EL (cell line): ENCODE results near the gene OTOP2.
"Not testable (repeated sequence)": the region's sequence is repeated elsewhere in the genome, so short reads cannot be mapped to it uniquely, and the experiment has no call there.

Experiments
- DNase-seq: peaks from one replicate; pipeline ENCODE4 v3.0.0-alpha.2; 2016

Gene OTOP2

DNA sequence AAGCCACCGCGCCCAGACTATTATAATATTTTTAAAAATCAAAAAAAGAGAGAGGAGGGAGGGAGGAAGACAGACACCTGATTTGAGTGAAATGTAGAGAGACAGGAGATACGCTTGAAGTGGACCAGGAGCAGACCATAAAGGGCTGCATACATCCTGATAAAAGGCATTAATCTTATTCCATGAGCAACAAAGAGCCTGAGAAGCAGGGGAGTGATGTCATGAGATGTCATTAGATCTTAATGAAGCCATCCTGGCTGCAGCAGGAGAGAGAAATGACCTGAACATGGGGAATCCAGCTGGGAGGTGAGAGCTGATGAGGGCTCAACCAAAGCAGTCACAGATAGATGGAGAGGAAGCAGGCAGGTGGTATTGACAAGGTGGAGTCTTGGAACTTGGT, 53.7 kb downstream of the OTOP2 start:
- DNase-seq, result no peak

- DNase-seq, result no peak
Observed at GRCh38 chr17:74978240-74978639, 54.2 kb downstream of the OTOP2 start.

DNA sequence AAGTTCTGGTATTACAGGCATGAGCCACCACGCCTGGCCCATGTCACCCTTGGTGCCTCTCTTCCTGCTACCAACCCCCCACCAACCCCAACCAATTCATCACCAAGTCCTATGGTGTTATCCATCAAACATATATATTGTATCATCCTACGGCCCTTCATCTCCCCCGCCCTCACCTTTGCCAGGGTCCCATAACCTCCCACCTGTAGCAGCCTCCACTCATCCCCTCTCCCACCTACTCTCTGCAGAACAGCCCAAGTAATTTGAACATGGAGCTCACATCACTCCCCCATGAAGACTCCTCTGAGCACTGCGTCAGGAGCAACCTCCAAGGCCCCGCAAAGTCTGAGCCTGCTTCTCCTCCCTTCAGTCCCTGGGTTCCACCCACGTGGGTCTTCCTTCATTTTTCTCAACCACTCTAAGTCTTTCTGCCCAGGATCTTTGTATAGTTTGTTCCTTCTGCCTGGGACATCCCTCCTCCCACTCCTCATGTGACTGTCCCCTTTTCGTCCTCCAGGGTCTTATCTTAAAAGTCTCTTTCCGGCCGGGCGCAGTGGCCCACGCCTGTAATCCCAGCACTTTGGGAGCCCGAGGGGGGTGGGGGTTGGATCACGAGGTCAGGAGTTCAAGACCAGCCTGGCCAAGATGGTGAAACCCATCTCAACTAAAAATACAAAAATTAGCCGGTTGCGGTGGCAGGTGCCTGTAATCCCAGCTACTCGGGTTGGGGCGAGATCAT, 55.5 kb downstream of the OTOP2 start:
- no peak for DNase-seq

GRCh38 chr17:74981318-74981978, 57.4 kb downstream of the OTOP2 start:
- no peak for DNase-seq

- peak; percentile 69 for DNase-seq
Observed at GRCh38 chr17:74981979-74982662, 58.0 kb downstream of the OTOP2 start.

GRCh38 chr17:74982663-74983313, 58.7 kb downstream of the OTOP2 start:
- DNase-seq, result not testable (repeated sequence)
